Activated CD4-positive, CD25-positive, alpha-beta regulatory T cell treated with anti-CD3 and anti-CD28 coated beads, Interleukin-2, amount 50 U/mL, for 24 hours (primary cell): ENCODE measurements around the gene EPB41L1.

ENCODE experiments used
- ATAC-seq, 2 donors: fragments of 150-1000 bp; cut with Tn5 transposase; one replicate each; pipeline ENCODE4 v1.10.0; 2021; ENCODE audit warnings: mild to moderate bottlenecking in 1 of 2, moderate library complexity in 1 of 2

The EPB41L1 gene

GRCh38 chr20:36154700-36155628 is at the start of gene EPB41L1:
Gene EPB41L1 (plus strand): TSS chr20:36154740. CDS start chr20:36173778, 19,038 bp downstream.
- ATAC-seq = no peak

DNA sequence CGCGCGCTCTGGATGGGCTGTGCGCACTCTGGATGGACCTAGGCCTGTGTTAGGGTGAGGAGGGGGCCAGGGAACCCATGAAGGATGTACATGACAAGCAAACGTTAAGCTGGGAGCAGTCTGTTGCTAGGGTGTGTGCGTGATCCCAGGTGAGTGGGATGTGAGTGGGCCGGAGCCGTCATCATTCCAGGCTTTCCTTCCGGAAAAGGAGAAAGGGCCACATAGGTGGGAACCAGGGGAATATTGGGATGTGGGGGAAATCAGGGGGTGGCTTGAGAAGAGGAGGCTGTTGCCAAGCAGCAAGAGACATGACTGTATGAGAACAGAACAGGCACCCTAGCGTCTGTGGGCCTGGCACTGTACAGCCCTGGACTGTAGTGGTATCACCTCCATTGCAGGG is 49.7 kb upstream of the EPB41L1 start:
- ATAC-seq = no peak

GRCh38 chr20:36105711-36106226 is 48.8 kb upstream of the EPB41L1 start:
- no peak for ATAC-seq

- no peak for ATAC-seq
These were observed 47.9 kb upstream of the EPB41L1 start for GRCh38 chr20:36106606-36107005.

DNA sequence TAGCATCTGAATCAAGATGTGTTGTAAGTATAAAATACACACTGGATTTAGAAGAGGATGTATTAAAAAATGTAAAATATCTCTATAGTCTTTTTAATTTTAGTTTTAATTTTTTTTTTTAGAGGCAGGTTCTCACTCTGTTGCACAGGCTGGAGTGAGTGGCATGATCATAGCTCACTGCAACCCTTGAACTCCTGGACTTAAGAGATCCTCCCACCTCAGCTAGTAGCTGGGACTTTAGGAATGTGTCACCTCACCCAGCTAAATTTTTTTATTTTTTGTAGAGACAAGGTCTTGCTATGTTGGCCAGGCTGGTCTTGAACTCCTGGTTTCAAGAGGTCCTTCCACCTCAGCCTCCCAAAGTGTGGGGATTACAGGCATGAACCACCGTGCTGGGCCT is 46.7 kb upstream of the EPB41L1 start:
- no peak for ATAC-seq

- ATAC-seq = no peak
These were observed 45.1 kb upstream of the EPB41L1 start for GRCh38 chr20:36109251-36109947.

GRCh38 chr20:36110994-36111393 is 43.5 kb upstream of the EPB41L1 start:
- no peak for ATAC-seq

- no peak for ATAC-seq
These were observed 42.4 kb upstream of the EPB41L1 start for GRCh38 chr20:36112112-36112511.

GRCh38 chr20:36113036-36113435 is 41.5 kb upstream of the EPB41L1 start:
- ATAC-seq = no peak

DNA sequence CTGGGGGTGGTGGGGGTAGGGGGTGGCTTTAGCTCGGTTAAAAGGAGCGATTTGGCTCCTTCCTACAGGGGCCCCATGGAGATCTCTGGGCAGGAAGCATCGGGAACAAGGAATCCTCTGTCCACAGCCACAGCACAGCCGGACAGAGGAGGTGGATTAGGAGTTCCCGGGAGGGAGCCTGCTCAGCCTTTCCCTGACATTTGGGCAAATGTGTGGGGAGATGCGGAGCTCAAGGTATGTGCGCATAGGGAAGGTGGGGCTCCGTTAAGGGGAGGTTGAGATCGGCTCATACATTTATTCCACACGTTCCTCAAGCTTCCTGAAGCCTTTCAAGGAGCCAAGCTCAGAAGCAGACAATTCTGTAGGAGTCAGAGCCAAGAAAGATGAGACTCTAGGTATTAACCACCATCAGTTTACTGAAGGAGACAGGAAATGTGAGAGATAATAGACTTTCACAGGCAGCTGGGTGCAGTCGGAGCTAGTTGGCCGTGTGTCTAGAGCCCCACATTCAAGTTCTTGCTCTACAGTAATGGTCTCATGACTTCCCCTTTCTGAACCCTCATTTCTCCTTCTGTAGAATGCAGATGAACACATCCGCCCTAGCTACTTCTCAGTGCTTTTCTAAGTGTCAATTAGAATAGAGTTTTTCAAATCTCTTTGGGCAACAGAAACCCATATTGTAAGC is 40.8 kb upstream of the EPB41L1 start:
- ATAC-seq = no peak

DNA sequence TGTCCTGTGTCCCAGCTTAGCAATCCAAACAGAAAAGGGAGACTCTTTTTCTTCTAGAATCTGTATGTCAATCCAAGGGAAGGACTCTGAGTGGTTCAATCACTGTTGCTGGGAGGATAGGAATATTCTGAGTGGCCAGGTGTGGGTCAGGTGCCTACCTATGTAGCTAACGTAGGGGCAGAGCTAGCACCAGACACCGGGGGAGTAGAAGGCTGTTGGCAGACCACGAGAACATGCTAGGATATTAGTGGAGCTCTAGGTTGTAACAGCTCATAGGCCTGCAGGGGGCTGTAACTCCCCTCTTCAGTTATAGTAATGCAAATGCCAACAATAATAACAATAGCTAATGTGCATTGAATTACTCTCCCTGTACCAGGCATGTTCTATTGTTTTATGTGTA is 39.8 kb upstream of the EPB41L1 start:
- ATAC-seq = no peak

- ATAC-seq = no peak
These were observed 38.6 kb upstream of the EPB41L1 start for GRCh38 chr20:36115925-36116324.

- no peak for ATAC-seq
These were observed 37.6 kb upstream of the EPB41L1 start for GRCh38 chr20:36116807-36117441.

- ATAC-seq = no peak
These were observed 36.9 kb upstream of the EPB41L1 start for GRCh38 chr20:36117638-36118037.

DNA sequence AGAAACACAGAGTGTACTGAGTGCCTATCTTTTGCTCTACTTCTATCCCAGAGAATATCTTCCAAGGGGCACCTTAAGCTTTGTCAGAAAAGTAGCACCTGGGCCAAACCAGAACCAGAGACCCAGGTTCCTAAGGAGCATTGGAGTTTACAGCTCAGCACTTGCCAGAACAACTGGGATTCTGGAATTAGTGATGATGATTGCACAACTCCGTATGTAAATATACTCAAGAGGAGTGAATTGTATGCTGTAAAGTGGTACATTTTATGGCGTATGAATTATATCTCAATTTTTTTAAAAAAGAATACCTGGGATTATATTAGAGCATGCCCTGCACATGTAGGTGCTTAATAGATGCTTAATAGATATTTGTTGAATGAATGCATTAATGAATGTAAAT is 36.2 kb upstream of the EPB41L1 start:
- ATAC-seq = no peak

DNA sequence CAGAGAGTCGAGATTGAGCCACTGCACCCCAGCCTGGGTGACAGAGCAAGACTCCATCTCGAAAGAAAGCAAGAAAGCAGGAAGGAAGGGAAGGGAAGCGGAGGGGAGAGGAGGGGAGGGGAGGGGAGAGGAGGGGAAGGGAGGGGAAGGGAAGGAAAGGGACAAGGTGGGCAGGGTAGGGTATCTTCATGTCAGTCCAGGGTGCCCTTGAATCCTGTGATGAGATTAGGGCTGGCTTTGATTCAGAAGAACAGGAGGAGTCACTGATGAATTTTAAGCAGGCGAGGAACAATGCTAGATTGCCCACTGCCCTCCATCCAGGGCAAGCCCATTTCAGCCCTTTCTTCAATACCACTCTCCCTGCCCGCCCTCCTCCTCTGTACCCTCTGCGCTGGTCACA is 35.0 kb upstream of the EPB41L1 start:
- ATAC-seq = no peak

DNA sequence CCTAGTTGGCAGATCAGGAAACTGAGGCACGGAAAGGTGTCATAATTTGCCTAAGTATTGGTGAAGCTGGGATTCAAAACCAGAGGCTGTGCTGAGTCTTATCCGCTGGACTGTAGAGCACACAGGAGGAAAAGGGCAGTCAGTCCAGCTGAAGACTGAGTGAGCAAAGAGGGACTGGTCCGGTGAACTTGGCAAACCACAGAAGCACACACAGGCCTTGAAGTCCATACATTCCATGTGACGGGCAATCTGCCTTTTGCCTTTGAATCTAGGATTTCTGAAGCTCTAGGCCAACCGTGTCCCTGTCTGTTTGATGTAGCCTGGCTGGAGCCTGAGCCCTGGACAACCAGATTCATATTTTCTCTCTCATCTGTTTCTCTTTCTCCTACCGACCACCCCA is 34.3 kb upstream of the EPB41L1 start:
- no peak for ATAC-seq

DNA sequence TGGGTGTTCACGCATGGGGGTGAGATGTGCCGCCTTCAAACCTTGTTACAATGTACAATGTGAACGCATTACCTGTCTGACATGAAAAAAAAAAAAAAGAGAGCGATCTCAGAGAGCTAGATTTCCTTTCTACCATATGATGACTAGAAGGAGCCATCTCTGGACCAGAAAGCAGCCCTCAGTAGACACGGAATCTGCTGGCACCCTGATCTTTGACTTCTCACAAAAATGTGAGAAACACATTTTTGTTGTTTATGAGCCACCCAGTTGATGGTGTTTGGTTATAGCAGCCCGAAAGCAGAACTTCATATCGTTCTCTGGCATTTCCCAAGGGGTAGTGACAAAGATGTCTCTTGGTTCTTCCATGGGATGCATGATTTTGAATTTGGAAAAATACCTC is 33.5 kb upstream of the EPB41L1 start:
- ATAC-seq = no peak

- ATAC-seq = no peak
These were observed 32.3 kb upstream of the EPB41L1 start for GRCh38 chr20:36121981-36122930.

GRCh38 chr20:36122931-36123288 is 31.6 kb upstream of the EPB41L1 start:
- no peak for ATAC-seq

DNA sequence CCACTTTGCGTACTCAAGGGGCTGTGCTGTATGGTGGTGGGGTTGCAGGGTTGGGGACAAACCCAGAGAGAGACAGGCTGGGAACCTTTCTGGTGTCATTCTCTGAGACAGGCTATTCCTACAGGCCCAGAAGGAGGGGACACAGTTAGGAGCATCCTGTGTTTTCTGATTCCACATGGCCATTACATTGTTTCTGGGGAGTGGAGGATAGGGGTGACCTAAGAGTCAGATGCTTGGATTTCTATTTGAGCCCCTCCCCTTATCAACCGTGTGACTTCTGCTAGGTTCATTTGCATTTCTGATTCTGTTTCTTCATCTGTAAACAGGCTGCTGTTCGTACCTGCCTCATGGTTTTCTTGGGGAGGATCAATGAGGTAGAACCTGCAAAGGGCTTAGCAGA is 29.4 kb upstream of the EPB41L1 start:
- no peak for ATAC-seq
